KMS-11 (cell line): ENCODE results near the gene MTREX.

Source experiments
- H2AFZ ChIP-seq: fragments of 200-600 bp; sonication (generic); 2 replicates; pipeline ENCODE4 v1.6.1; 2016; ENCODE audit warnings: antibody characterized with exemption, mixed run types, low read depth
- H3K27ac ChIP-seq: fragments of 200-600 bp; sonication (generic); 2 replicates; pipeline ENCODE4 v1.6.1; 2016; ENCODE audit warnings: mild to moderate bottlenecking, mixed run types
- H3K27me3 ChIP-seq: fragments of 200-600 bp; sonication (generic); 2 replicates; pipeline ENCODE4 v1.6.1; 2017; ENCODE audit warnings: mild to moderate bottlenecking, low read depth, mixed run types, moderate library complexity; ENCODE audit not compliant: insufficient read depth
- H3K36me3 ChIP-seq: fragments of 200-600 bp; sonication (generic); 2 replicates; pipeline ENCODE4 v1.6.1; 2017; ENCODE audit warnings: mild to moderate bottlenecking, mixed run types; ENCODE audit not compliant: insufficient read depth
- H3K4me1 ChIP-seq: fragments of 200-600 bp; sonication (generic); 2 replicates; pipeline ENCODE4 v1.6.1; 2016; ENCODE audit warnings: mild to moderate bottlenecking, low read depth, mixed run types; ENCODE audit not compliant: poor library complexity, severe bottlenecking
- H3K4me2 ChIP-seq: fragments of 200-600 bp; sonication (generic); 2 replicates; pipeline ENCODE4 v1.7.0; 2016; ENCODE audit warnings: mild to moderate bottlenecking, mixed run types
- H3K4me3 ChIP-seq: fragments of 200-600 bp; sonication (generic); IDR thresholded peaks from 2 replicates; pipeline ENCODE4 v1.6.1; 2017; ENCODE audit warnings: low read depth, low read length, mixed read lengths; ENCODE audit not compliant: insufficient read depth
- H3K79me2 ChIP-seq: fragments of 200-600 bp; sonication (generic); 2 replicates; pipeline ENCODE4 v1.6.1; 2016; ENCODE audit warnings: low read depth, mixed run types; ENCODE audit not compliant: insufficient read depth
- H3K9ac ChIP-seq: fragments of 200-600 bp; sonication (generic); 2 replicates; pipeline ENCODE4 v1.6.1; 2016; ENCODE audit warnings: mild to moderate bottlenecking, mixed run types
- H4K20me1 ChIP-seq: fragments of 200-600 bp; sonication (generic); 2 replicates; pipeline ENCODE4 v1.6.1; 2016; ENCODE audit warnings: mild to moderate bottlenecking, mixed run types; ENCODE audit not compliant: insufficient read depth
- TF ChIP-seq, protein P1 (sequence below): fragments of 200-600 bp; sonication (generic); conservative IDR thresholded peaks from 2 replicates; pipeline ENCODE4 v1.6.1; 2017; ENCODE audit warnings: low read depth, mild to moderate bottlenecking, antibody characterized with exemption, low read length, moderate library complexity, mixed read lengths

The MTREX gene

GRCh38 chr5:55450050-55450765 lies 142.4 kb downstream of the MTREX start:
- TF ChIP-seq, protein P1, sequence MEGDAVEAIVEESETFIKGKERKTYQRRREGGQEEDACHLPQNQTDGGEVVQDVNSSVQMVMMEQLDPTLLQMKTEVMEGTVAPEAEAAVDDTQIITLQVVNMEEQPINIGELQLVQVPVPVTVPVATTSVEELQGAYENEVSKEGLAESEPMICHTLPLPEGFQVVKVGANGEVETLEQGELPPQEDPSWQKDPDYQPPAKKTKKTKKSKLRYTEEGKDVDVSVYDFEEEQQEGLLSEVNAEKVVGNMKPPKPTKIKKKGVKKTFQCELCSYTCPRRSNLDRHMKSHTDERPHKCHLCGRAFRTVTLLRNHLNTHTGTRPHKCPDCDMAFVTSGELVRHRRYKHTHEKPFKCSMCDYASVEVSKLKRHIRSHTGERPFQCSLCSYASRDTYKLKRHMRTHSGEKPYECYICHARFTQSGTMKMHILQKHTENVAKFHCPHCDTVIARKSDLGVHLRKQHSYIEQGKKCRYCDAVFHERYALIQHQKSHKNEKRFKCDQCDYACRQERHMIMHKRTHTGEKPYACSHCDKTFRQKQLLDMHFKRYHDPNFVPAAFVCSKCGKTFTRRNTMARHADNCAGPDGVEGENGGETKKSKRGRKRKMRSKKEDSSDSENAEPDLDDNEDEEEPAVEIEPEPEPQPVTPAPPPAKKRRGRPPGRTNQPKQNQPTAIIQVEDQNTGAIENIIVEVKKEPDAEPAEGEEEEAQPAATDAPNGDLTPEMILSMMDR = no peak
- H3K9ac ChIP-seq = no peak overlapping the region
- H3K79me2 ChIP-seq = no peaks in the 10 kb centered on the region
- no peak overlapping the region for H2AFZ ChIP-seq
- no peaks in the 10 kb centered on the region for H4K20me1 ChIP-seq
- no peaks in the 10 kb centered on the region for H3K4me1 ChIP-seq
- no peak overlapping the region for H3K4me3 ChIP-seq
- H3K36me3 ChIP-seq = no peaks in the 10 kb centered on the region
- no peaks in the 10 kb centered on the region for H3K27me3 ChIP-seq
- H3K4me2 ChIP-seq = no peak overlapping the region
- H3K27ac ChIP-seq = no peak overlapping the region

- H3K79me2 ChIP-seq = no peaks in the 10 kb centered on the region
- TF ChIP-seq, protein P1 = no peak
- no peaks in the 10 kb centered on the region for H3K27me3 ChIP-seq
- no peak overlapping the region for H3K9ac ChIP-seq
- no peak overlapping the region for H3K27ac ChIP-seq
- no peaks in the 10 kb centered on the region for H4K20me1 ChIP-seq
- no peaks in the 10 kb centered on the region for H3K4me1 ChIP-seq
- H3K36me3 ChIP-seq = no peaks in the 10 kb centered on the region
- no peak overlapping the region for H3K4me2 ChIP-seq
- H3K4me3 ChIP-seq = no peak overlapping the region
- H2AFZ ChIP-seq = no peak overlapping the region
Measured at GRCh38 chr5:55451976-55452375, 144.2 kb downstream of the MTREX start.

DNA sequence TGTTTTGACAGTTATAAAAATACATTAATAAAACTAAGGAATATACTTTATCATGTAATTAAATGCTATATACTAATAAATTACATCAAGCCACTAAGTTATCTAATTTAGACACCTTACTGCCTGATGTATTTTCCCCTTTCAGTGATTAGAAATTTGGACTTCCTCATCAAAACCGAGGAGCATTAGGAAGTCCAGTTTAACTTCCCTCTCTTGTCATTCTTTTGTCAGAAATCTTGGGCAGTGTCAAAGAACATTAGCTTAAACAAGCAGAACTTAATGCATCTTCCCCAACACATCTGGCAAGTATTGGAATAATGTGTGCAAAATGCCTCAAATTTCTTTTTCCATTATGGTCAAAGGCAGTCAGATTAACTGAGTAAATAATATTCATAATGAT lies 145.4 kb downstream of the MTREX start:
- no peak overlapping the region for H2AFZ ChIP-seq
- H3K9ac ChIP-seq = no peak overlapping the region
- H3K4me2 ChIP-seq = no peak overlapping the region
- TF ChIP-seq, protein P1 = no peak
- no peak overlapping the region for H3K4me3 ChIP-seq
- H3K27ac ChIP-seq = no peak overlapping the region
- no peaks in the 10 kb centered on the region for H3K36me3 ChIP-seq
- H3K4me1 ChIP-seq = no peaks in the 10 kb centered on the region
- no peaks in the 10 kb centered on the region for H3K79me2 ChIP-seq
- no peaks in the 10 kb centered on the region for H3K27me3 ChIP-seq
- H4K20me1 ChIP-seq = no peaks in the 10 kb centered on the region

GRCh38 chr5:55454282-55454681 lies 146.5 kb downstream of the MTREX start:
- Histone ChIP-seq H3K4me1 (no peaks in the 10 kb centered on the region), H3K27ac (no peak overlapping the region), H3K79me2 (no peaks in the 10 kb centered on the region), H3K4me3 (no peak overlapping the region), H3K36me3 (no peaks in the 10 kb centered on the region), H2AFZ (no peak overlapping the region), H4K20me1 (no peaks in the 10 kb centered on the region), H3K4me2 (no peak overlapping the region), H3K9ac (no peak overlapping the region), H3K27me3 (no peaks in the 10 kb centered on the region)
- TF ChIP-seq, protein P1 = no peak
